Measurements from ENCODE around the gene SUN2. TPM values are rescaled to one million over a fixed set of nuclear protein-coding genes. Genes with fewer than 3 reads are reported as not detected.

SUN2 gene
- total and polyA plus RNA-seq, 2 of the 13 experiments (the other 11 are each of a cell fraction or from before 2014, with no cell fraction given): 45.6 to 56.6 TPM

GRCh38 chr22:38707346-38707745, 48.5 kb downstream of the SUN2 start (continued):
- TF ChIP-seq ZNF318 (CRISPR knock-in tag; IDR thresholded peaks at IDR 0.05) (no peak), THAP11 (CRISPR knock-in tag; IDR thresholded peaks at IDR 0.05) (peak; percentile 64), NFE2L2 (IDR thresholded peaks at IDR 0.05; ENCODE audit: low read length) (no peak), TBL1XR1 (IDR thresholded peaks at IDR 0.05; ENCODE audit: borderline replicate concordance, low read length, partially characterized antibody) (peak; percentile 33), ZNF101 (CRISPR knock-in tag; IDR thresholded peaks at IDR 0.05; ENCODE audit: borderline replicate concordance, low read depth) (no peak), TGIF2 (CRISPR knock-in tag; IDR thresholded peaks at IDR 0.05) (no peak; the same call in 1 of the 2 replicates), RBM22 (optimal IDR thresholded peaks at IDR 0.05; ENCODE audit: low read length) (no peak), TFE3 (CRISPR knock-in tag; IDR thresholded peaks at IDR 0.05) (0 out of 2 replicates have a peak, but pooled peaks have one; percentile 48), PRPF4 (IDR thresholded peaks at IDR 0.05; ENCODE audit: low read depth, low read length, poor library complexity, severe bottlenecking) (no peak), ZMYM2 (CRISPR knock-in tag; IDR thresholded peaks at IDR 0.05) (no peak), KDM4B (CRISPR knock-in tag; IDR thresholded peaks at IDR 0.05) (no peak), SP2 (CRISPR knock-in tag; IDR thresholded peaks at IDR 0.05) (no peak), ONECUT2 (CRISPR knock-in tag; IDR thresholded peaks at IDR 0.05) (no peak), ZIK1 (CRISPR knock-in tag; IDR thresholded peaks at IDR 0.05; ENCODE audit: borderline replicate concordance, low read depth) (no peak), MTF2 (CRISPR knock-in tag; IDR thresholded peaks at IDR 0.05; ENCODE audit: borderline replicate concordance) (no peak), ZNF629 (CRISPR knock-in tag; conservative IDR thresholded peaks at IDR 0.05) (no peak), ZNF589 (CRISPR knock-in tag; conservative IDR thresholded peaks at IDR 0.05) (no peak), SUZ12 (IDR thresholded peaks at IDR 0.05; ENCODE audit: low read depth, low read length) (no peak), ZNF264 (CRISPR knock-in tag; IDR thresholded peaks at IDR 0.05) (0 out of 2 replicates have a peak, but pooled peaks have one; percentile 19)
- TF ChIP-seq, protein P1, sequence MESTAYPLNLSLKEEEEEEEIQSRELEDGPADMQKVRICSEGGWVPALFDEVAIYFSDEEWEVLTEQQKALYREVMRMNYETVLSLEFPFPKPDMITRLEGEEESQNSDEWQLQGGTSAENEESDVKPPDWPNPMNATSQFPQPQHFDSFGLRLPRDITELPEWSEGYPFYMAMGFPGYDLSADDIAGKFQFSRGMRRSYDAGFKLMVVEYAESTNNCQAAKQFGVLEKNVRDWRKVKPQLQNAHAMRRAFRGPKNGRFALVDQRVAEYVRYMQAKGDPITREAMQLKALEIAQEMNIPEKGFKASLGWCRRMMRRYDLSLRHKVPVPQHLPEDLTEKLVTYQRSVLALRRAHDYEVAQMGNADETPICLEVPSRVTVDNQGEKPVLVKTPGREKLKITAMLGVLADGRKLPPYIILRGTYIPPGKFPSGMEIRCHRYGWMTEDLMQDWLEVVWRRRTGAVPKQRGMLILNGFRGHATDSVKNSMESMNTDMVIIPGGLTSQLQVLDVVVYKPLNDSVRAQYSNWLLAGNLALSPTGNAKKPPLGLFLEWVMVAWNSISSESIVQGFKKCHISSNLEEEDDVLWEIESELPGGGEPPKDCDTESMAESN (CRISPR knock-in tag; conservative IDR thresholded peaks at IDR 0.05): no peak

All from HepG2 (cell line).